BJ (cell line): ENCODE measurements around the gene DNAJB1. TPM values are rescaled to one million over a fixed set of nuclear protein-coding genes. Genes with fewer than 3 reads are reported as not detected.

Source experiments
- CTCF ChIA-PET: fragments of 350-600 bp; formaldehyde crosslinking; extraction: SDS; loops from one replicate; lab custom pipeline; 2021; ENCODE audit warnings: antibody characterized with exemption, inconsistent platforms; lab: Yijun Ruan, JAX
- POLR2A ChIA-PET: fragments of 300-600 bp; sonication (Branson Sonifier 250); formaldehyde crosslinking; extraction: SDS; loops from one replicate; lab custom pipeline; 2021; ENCODE audit warnings: antibody characterized with exemption; lab: Charles Lee
- DNase-seq: peaks from one replicate; pipeline ENCODE4 v3.0.0-alpha.2; 2011; ENCODE audit warnings: low read depth
- H3K27me3 ChIP-seq: 2 replicates; pipeline ENCODE4 v1.6.0; 2011; ENCODE audit warnings: low read length; ENCODE audit not compliant: control insufficient read depth, insufficient read depth
- H3K36me3 ChIP-seq: 2 replicates; pipeline ENCODE4 v1.5.1; 2011; ENCODE audit warnings: low read length; ENCODE audit not compliant: control insufficient read depth, insufficient read depth
- H3K4me3 ChIP-seq: 2 replicates; pipeline ENCODE4 v1.5.1; 2011; ENCODE audit warnings: low read depth, mild to moderate bottlenecking, control low read depth, low read length
- CTCF ChIP-seq: IDR thresholded peaks from 2 replicates; pipeline ENCODE4 v1.5.1; 2011; ENCODE audit warnings: low read depth, mild to moderate bottlenecking, control low read depth, inconsistent platforms, low read length, moderate library complexity; ENCODE audit not compliant: insufficient read depth
- polyA plus RNA-seq: library from polyadenylated mRNA; depleted of rRNA; stranded (reverse); fragments of >200 nt; gene quantifications from 2 replicates; pipeline ENCODE4 v1.2.3, GENCODE V29; 2011

The DNAJB1 gene
- polyA plus RNA-seq, 1 experiment: 133 TPM

GRCh38 chr19:14502334-14503092 is 15.7 kb downstream of the DNAJB1 start:
- CTCF ChIA-PET: interaction anchor here (1.6 kb wide), 1 partner anchor 54 kb away, joined by 5 read pairs; no protein-coding TSS in a partner anchor
- no peaks in the 10 kb centered on the region for H3K36me3 ChIP-seq
- POLR2A ChIA-PET: no interaction called here
- no peaks in the 10 kb centered on the region for H3K27me3 ChIP-seq
- no peak overlapping the region for H3K4me3 ChIP-seq
- no peak for TF ChIP-seq CTCF
- no peak for DNase-seq

GRCh38 chr19:14497228-14497921 is 20.8 kb downstream of the DNAJB1 start:
- Histone ChIP-seq H3K36me3 (peaks cover 6% of the 10 kb centered on the region; the same call in 1 of the 2 replicates), H3K4me3 (no peak overlapping the region), H3K27me3 (no peaks in the 10 kb centered on the region)
- TF ChIP-seq CTCF: no peak
- POLR2A ChIA-PET: interaction anchor here (0.6 kb wide), 1 partner anchor 21 kb away, joined by 3 read pairs; the partner anchor contains the start of gene DNAJB1
- CTCF ChIA-PET: interaction anchor here (1.1 to 1.7 kb wide), 2 partner anchors 9 to 25 kb away, joined by 4 to 9 read pairs; no protein-coding TSS in a partner anchor
- no peak for DNase-seq

GRCh38 chr19:14496834-14497227 is 21.4 kb downstream of the DNAJB1 start:
- no peak for DNase-seq
- H3K36me3 ChIP-seq: peaks cover 8% of the 10 kb centered on the region; the same call in 1 of the 2 replicates
- ChIA-PET POLR2A (interaction anchor here (0.5 to 1.3 kb wide), 2 partner anchors 21 to 87 kb away, joined by 5 to 7 read pairs; partner anchors contain the start of gene DNAJB1), CTCF (interaction anchor here (1.1 to 1.7 kb wide), 3 partner anchors 9 to 25 kb away, joined by 4 to 9 read pairs (median 5); no protein-coding TSS in a partner anchor)
- no peak overlapping the region; the same call in 1 of the 2 replicates for H3K4me3 ChIP-seq
- no peak for TF ChIP-seq CTCF
- H3K27me3 ChIP-seq: no peaks in the 10 kb centered on the region

GRCh38 chr19:14496029-14496833 is 22.0 kb downstream of the DNAJB1 start, which contains the start of gene GIPC1:
Gene GIPC1, minus strand, starts transcription at chr19:14496127. Its CDS starts 13,151 bp downstream, at chr19:14482976.
- peak within 1 kb of the TSS; percentile 92 for H3K4me3 ChIP-seq
- POLR2A ChIA-PET: interaction anchor here (0.5 to 1.3 kb wide), 2 partner anchors 22 to 87 kb away, joined by 5 to 7 read pairs; partner anchors contain the start of gene DNAJB1
- no peaks in the 10 kb centered on the region for H3K27me3 ChIP-seq
- CTCF ChIA-PET: interaction anchor here (1.0 to 4.9 kb wide), 6 partner anchors 8 to 60 kb away, joined by 3 to 32 read pairs (median 4); no protein-coding TSS in a partner anchor
- H3K36me3 ChIP-seq: peaks cover 12% of the 10 kb centered on the region
- no peak for TF ChIP-seq CTCF
- DNase-seq: peak; percentile 87
